ENCODE measurements around the gene PRR29.
A peak's percentile ranks its signal among the peaks of the same experiment; 100 is the strongest.
"Not testable (repeated sequence)": the region's sequence is repeated elsewhere in the genome, so short reads cannot be mapped to it uniquely, and the experiment has no call there.

The PRR29 gene

GRCh38 chr17:63974594-63975192, 23.5 kb upstream of the PRR29 start:
- no peak for DNase-seq (ENCODE audit: low read depth)

- DNase-seq (ENCODE audit: low read depth) = no peak
Measured at GRCh38 chr17:63975541-63976092, 22.5 kb upstream of the PRR29 start.

GRCh38 chr17:63976702-63977101, 21.4 kb upstream of the PRR29 start:
- no peak for DNase-seq (ENCODE audit: low read depth)

- no peak for DNase-seq (ENCODE audit: low read depth)
Measured at GRCh38 chr17:63978272-63979200, 19.6 kb upstream of the PRR29 start.

- DNase-seq (ENCODE audit: low read depth) = not testable (repeated sequence)
Measured at GRCh38 chr17:63982641-63983040, 15.5 kb upstream of the PRR29 start.

GRCh38 chr17:63983320-63983719, 14.8 kb upstream of the PRR29 start:
- no peak for DNase-seq (ENCODE audit: low read depth)

- no peak for DNase-seq (ENCODE audit: low read depth)
Measured at GRCh38 chr17:63984236-63984635, 13.9 kb upstream of the PRR29 start.

GRCh38 chr17:63984651-63985386, 13.3 kb upstream of the PRR29 start:
- peak; percentile 88 for DNase-seq (ENCODE audit: low read depth)

- DNase-seq (ENCODE audit: low read depth) = no peak
Measured at GRCh38 chr17:63985387-63986140, 12.6 kb upstream of the PRR29 start.

GRCh38 chr17:63986821-63987220, 11.3 kb upstream of the PRR29 start:
- no peak for DNase-seq (ENCODE audit: low read depth)

GRCh38 chr17:63987221-63988126, 10.7 kb upstream of the PRR29 start:
- DNase-seq (ENCODE audit: low read depth) = no peak

- no peak for DNase-seq (ENCODE audit: low read depth)
Measured at GRCh38 chr17:63988127-63988478, 10.0 kb upstream of the PRR29 start.

- no peak for DNase-seq (ENCODE audit: low read depth)
Measured at GRCh38 chr17:63988741-63989621, 9.2 kb upstream of the PRR29 start.

GRCh38 chr17:63989622-63990345, 8.4 kb upstream of the PRR29 start:
- DNase-seq (ENCODE audit: low read depth) = no peak

GRCh38 chr17:63991611-63992010, 6.5 kb upstream of the PRR29 start:
- no peak for DNase-seq (ENCODE audit: low read depth)

GRCh38 chr17:63993368-63993985, 4.7 kb upstream of the PRR29 start:
- DNase-seq (ENCODE audit: low read depth) = no peak

- no peak for DNase-seq (ENCODE audit: low read depth)
Measured at GRCh38 chr17:63995626-63996025, 2.5 kb upstream of the PRR29 start.

- DNase-seq (ENCODE audit: low read depth) = no peak
Measured at GRCh38 chr17:63996430-63997182, 1.5 kb upstream of the PRR29 start.
